ENCODE data around the gene ADCY9.

Gene ADCY9

DNA sequence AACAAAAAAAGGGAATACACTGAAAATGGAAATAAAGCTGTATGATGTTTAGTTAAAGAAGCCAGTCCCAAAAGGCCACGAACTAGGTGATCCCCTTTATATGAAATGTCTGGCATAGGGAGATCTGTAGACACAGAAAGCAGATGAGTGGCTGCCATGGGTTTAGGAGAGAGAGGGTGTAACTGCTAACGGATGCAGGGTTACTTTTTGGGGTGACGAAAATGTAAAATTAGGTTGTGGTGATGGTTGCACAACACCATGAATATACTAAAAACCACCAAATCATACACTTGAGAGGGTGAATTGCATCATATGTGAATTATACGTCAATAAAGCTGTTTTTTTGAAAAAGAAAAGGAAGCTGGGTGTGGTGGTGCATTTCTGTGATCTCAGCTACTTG, 99.6 kb downstream of the ADCY9 start:
- DNase-seq (ENCODE audit: extremely low read depth, low read depth) = no peak
- TF ChIP-seq, protein P1, sequence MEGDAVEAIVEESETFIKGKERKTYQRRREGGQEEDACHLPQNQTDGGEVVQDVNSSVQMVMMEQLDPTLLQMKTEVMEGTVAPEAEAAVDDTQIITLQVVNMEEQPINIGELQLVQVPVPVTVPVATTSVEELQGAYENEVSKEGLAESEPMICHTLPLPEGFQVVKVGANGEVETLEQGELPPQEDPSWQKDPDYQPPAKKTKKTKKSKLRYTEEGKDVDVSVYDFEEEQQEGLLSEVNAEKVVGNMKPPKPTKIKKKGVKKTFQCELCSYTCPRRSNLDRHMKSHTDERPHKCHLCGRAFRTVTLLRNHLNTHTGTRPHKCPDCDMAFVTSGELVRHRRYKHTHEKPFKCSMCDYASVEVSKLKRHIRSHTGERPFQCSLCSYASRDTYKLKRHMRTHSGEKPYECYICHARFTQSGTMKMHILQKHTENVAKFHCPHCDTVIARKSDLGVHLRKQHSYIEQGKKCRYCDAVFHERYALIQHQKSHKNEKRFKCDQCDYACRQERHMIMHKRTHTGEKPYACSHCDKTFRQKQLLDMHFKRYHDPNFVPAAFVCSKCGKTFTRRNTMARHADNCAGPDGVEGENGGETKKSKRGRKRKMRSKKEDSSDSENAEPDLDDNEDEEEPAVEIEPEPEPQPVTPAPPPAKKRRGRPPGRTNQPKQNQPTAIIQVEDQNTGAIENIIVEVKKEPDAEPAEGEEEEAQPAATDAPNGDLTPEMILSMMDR (IDR thresholded peaks at IDR 0.05; ENCODE audit: low read depth, low read length) = no peak

DNA sequence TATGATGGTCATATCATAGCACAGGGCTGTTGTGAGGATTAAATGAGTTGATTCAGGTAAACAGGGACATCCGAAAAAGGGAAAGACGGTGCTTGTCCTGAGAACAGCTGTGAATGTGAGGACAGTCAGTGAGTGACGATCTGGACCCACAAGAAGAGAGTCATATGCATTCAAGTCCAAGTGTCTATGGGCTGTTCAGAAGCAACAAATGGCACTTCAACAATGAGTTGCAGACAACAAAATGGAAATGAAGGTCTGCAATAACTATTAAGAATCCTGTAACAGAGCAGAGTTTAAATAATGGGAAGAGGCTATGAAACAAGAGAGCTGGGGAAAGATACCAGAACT, 100.3 kb downstream of the ADCY9 start:
- DNase-seq (ENCODE audit: extremely low read depth, low read depth) = no peak

DNA sequence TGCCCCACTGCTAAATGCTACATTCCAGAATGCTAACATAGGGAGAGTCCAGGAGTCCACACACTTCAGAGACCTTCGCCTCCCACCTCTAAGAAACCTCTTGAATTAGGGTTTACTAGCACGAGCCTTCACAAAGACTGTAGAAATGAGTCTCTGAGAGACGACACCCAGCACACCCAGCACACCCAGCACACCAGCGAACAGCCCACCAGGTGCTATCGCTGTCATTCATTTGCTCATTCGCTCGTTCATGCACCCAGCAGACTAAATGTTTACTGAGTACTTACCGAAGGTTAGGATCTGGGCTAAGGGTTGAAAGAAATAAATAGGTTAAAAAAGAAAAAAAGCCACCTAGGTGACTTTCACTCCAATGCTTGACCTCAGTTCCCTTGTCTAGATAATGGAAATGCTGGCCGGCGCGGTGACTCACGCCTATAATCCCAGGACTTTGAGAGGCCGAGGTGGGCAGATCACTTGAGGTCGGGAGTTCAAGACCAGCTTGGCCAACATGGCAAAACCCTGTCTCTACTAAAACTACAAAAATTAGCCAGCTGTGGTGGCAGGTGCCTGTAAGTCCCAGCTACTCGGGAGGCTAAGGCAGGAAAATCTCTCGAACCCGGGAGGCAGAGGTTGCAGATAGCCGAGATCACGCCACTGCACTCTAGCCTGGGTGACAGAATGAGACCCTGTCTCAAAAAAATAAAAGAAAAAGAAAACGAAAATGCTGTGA, 100.8 kb downstream of the ADCY9 start:
- TF ChIP-seq, protein P1 (IDR thresholded peaks at IDR 0.05; ENCODE audit: low read depth, low read length) = no peak
- DNase-seq (ENCODE audit: extremely low read depth, low read depth) = no peak

More for the DNA sequence above, 100.3 kb downstream of the ADCY9 start:
- TF ChIP-seq, protein P1 (IDR thresholded peaks at IDR 0.05; ENCODE audit: low read depth, low read length) = no peak

DNA sequence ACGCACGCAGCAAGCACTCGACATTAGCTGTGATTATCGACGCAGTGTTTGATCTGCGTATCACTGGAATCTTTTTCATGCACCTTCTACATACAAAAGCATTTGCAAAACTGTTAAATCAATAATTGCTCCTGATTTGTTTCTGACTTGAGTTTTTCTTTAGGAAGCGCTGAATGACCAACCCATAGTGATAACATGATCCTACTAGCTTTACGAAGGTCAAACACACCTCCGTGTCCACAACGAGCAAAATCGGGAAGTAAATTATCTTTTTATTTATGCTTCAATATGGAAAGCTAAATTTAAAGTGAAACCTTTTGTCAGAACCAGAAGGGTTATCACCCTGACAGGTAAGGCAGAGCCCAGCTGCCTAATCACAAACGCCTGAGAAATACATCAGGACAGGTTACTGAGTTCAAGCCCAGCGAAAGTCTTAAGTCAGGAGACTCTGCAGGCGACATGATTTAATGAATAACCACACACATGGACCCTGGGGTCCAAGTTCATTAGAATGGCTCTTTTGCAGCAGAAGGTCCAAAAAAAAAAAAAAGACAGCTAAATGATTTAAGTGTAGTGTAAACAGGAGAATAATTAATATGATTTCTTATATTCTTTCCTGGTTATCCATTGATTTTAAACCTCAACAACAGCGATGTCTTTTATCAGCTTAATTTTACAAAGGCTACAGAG, 104.2 kb downstream of the ADCY9 start:
- TF ChIP-seq, protein P1 (IDR thresholded peaks at IDR 0.05; ENCODE audit: low read depth, low read length) = no peak
- DNase-seq (ENCODE audit: extremely low read depth, low read depth) = no peak

DNA sequence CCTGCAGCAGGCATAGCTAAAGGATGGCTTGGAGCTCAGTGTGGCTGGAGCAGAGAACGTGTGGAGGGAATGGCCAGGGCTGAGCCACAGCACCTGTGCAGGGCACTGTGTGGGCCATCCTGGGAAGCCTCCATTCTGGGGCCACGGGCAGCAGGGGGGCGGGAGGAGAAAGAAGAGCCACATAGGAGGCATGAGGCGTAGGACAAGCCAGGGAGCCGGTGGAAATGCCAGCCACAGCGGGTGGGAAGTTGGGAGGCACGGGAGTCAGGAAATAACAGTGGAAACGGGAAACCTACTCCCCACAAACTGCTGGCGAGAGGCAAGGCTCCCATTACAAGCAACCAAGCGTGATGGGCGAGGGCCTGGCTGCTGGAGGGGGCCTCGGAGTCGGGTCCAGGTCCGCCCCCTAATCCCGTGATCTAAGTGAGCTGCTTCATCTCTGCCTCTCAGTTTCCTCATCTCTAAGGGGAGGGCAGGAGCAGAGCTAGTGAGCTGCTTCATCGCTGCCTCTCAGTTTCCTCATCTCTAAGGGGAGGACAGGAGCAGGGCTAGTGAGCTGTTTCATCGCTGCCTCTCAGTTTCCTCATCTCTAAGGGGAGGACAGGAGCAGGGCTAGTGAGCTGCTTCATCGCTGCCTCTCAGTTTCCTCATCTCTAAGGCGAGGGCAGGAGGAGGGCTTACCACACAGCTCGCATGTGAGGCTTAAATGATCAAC, 104.9 kb downstream of the ADCY9 start:
- TF ChIP-seq, protein P1 (IDR thresholded peaks at IDR 0.05; ENCODE audit: low read depth, low read length) = no peak
- DNase-seq (ENCODE audit: extremely low read depth, low read depth) = peak; percentile 28

DNA sequence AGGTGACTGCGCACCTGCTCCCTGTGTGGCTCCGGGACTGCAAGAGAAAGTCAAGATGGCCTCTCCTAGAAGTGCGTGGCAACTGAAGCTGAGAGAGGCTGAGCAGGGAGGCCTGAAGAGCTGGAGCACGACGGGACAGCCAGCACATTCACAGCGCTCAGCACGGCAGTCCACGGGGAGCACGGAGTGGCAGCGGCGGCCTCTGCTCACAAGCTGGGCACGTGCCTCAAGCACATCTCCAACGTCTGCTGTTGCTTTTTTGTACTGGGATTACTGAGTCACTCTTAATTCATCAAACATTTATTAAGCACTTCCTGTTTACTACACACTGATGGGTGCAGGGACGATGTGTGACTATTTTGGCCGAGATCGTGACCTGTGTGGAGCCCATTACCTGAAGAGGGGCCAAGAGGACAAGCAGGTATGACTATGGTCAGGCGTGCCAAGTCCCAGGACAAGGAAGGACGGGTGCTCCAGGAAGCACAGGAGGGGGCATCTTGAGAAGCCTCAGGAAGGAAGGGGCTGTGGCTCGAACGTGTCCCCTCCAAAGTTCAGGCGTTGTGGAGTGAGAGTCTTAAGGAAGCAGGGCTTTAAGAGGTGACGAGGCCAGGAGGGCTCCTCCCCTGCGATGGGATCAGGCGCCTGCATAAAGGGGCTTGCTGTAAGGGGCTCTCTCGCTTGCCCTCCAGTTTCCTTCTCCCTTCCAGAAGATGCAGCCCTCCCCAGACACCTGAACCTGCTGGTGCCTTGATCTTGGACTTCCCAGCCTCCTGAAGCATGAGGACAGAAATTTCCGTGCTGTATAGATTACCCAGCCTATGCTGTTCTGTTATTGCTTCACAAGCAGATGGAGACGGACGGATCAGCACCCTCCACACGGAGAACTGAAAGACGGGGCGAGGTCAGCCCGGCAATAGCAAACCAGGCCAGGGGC, 105.8 kb downstream of the ADCY9 start:
- TF ChIP-seq, protein P1 (IDR thresholded peaks at IDR 0.05; ENCODE audit: low read depth, low read length) = no peak

More for the DNA sequence above, 105.8 kb downstream of the ADCY9 start:
- DNase-seq (ENCODE audit: extremely low read depth, low read depth) = no peak
